ENCODE results near the gene LAIR1.
"Not testable (repeated sequence)": the region's sequence is repeated elsewhere in the genome, so short reads cannot be mapped to it uniquely, and the experiment has no call there.

GRCh38 chr19:54365798-54366197 is 1.1 kb upstream of the LAIR1 start:
- TF ChIP-seq USF1 (IDR thresholded peaks at IDR 0.05; ENCODE audit: borderline replicate concordance, low read depth); CTCF (IDR thresholded peaks at IDR 0.05): not testable (repeated sequence)
